Measurements from ENCODE around the gene ZNF705A. TPM values are rescaled to one million over a fixed set of nuclear protein-coding genes. Genes with fewer than 3 reads are reported as not detected.
"Not testable (repeated sequence)": the region's sequence is repeated elsewhere in the genome, so short reads cannot be mapped to it uniquely, and the experiment has no call there.

The ZNF705A gene
- not detected for total RNA-seq

- peaks cover 18% of the 10 kb centered on the region for H3K4me1 Mint-ChIP-seq
- H3K27ac Mint-ChIP-seq: no peak within 1 kb of the TSS
- ATAC-seq (ENCODE audit: low read depth): no peak
- no peak for DNase-seq
- H3K36me3 Mint-ChIP-seq: peaks cover 2% of the 10 kb centered on the region
- peaks cover 51% of the 10 kb centered on the region for H3K27me3 Mint-ChIP-seq
- no peaks in the 10 kb centered on the region for H3K9me3 Mint-ChIP-seq
- POLR2A ChIA-PET: no interaction called here
- no peak within 1 kb of the TSS for H3K4me3 Mint-ChIP-seq
Measured at GRCh38 chr12:8156845-8157244, at the start of gene ZNF705A. ZNF705A (plus strand) TSS chr12:8157015; CDS start chr12:8172626, 15,611 bp downstream.

GRCh38 chr12:8108808-8109398, 47.9 kb upstream of the ZNF705A start:
- Mint-ChIP-seq H3K36me3 (peaks cover 18% of the 10 kb centered on the region), H3K4me3 (no peak overlapping the region)

DNA sequence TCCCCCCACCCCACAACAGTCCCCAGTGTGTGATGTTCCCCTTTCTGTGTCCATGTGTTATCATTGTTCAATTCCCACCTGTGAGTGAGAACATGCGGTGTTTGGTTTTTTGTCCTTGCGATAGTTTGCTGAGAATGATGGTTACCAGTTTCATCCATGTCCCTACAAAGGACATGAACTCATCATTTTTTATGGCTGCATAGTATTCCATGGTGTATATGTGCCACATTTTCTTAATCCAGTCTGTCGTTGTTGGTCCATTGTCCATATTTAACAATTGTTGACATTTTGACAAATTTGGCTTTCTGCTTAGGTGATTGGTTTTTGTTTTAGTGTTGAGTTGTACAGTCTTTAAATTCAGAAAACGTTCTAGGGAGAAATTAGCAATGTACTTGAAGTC, 43.7 kb upstream of the ZNF705A start:
- POLR2A ChIA-PET; H3K4me1 Mint-ChIP-seq; H3K4me3 Mint-ChIP-seq; H3K36me3 Mint-ChIP-seq; H3K27ac Mint-ChIP-seq; ATAC-seq (ENCODE audit: low read depth); DNase-seq; H3K27me3 Mint-ChIP-seq; H3K9me3 Mint-ChIP-seq: not testable (repeated sequence)

More at GRCh38 chr12:8108808-8109398, 47.9 kb upstream of the ZNF705A start:
- Mint-ChIP-seq H3K9me3 (no peaks in the 10 kb centered on the region), H3K27me3 (no peaks in the 10 kb centered on the region), H3K27ac (no peak overlapping the region), H3K4me1 (peaks cover 1% of the 10 kb centered on the region)
- ATAC-seq (ENCODE audit: low read depth): peak; percentile 66
- DNase-seq: peak; percentile 71
- POLR2A ChIA-PET: interaction anchor here (0.6 to 0.9 kb wide), 2 partner anchors 73 to 507 kb away, joined by 3 read pairs; no protein-coding TSS in a partner anchor

DNA sequence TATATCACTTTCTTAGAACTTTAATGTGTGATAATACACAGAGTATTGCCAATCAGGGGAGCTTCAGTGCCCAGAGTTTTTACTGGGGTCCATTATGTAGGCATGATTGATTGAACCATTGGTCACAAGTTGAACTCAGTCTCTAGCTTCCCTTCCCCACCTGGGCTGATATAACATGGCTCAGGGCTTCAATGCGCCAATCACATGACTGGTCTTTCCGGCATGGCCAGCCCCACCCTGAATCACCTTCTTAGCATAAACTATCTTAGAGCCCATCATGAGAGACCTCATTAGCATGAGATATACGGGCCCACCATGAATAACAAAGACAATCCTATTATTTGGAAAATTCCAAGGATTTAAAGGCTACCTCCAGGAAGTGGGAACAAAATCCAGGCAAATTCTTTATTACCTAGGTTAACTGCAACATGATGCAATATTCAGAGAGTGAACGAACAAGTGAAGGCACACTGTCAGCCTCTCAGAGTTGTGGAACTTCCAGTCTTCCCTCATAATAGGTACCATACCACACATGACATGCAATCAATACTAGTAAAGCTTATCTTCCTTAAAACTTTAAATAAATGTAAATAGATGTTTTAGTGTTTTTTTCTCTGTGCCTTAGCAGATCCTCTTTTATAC, 36.6 kb upstream of the ZNF705A start:
- Mint-ChIP-seq H3K36me3 (peaks cover 9% of the 10 kb centered on the region), H3K27ac (no peak overlapping the region), H3K9me3 (no peaks in the 10 kb centered on the region), H3K27me3 (no peaks in the 10 kb centered on the region), H3K4me1 (peaks cover 3% of the 10 kb centered on the region), H3K4me3 (no peak overlapping the region)
- POLR2A ChIA-PET: no interaction called here
- DNase-seq: no peak
- ATAC-seq (ENCODE audit: low read depth): no peak

- Mint-ChIP-seq H3K4me3 (no peak within 1 kb of the TSS), H3K9me3 (no peaks in the 10 kb centered on the region), H3K27ac (no peak within 1 kb of the TSS), H3K36me3 (peaks cover 9% of the 10 kb centered on the region), H3K27me3 (no peaks in the 10 kb centered on the region), H3K4me1 (peaks cover 12% of the 10 kb centered on the region)
- POLR2A ChIA-PET: no interaction called here
- ATAC-seq (ENCODE audit: low read depth) (no peak), DNase-seq (no peak)
Measured at GRCh38 chr12:8123124-8123912, 33.5 kb upstream of the ZNF705A start, which contains the start of gene CLEC4A. CLEC4A (plus strand) TSS chr12:8123617; CDS start chr12:8123879, 262 bp downstream.

DNA sequence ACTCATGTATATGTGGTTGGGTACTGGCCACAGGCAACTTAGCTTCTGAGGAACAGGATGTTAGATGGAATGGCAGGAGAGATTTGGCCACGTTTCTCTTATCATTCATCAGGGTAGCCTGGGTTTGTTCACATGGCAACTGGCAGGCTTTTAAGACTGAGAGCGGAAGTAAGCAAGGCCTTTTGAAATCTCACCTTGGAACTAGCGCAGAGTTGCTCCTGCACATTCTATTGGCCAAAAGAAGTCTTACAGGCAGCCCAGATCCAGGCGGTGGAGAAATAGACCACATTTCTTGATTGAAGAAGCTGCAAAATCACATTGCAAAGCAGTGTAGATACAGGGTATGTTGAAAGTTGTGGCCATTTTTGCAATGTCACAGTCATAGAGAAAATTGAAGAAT, 29.7 kb upstream of the ZNF705A start:
- DNase-seq: no peak
- Mint-ChIP-seq H3K27me3 (no peaks in the 10 kb centered on the region), H3K27ac (no peak overlapping the region), H3K4me1 (peaks cover 12% of the 10 kb centered on the region), H3K36me3 (peaks cover 8% of the 10 kb centered on the region), H3K9me3 (no peaks in the 10 kb centered on the region), H3K4me3 (no peak overlapping the region)
- POLR2A ChIA-PET: no interaction called here
- peak; percentile 83 for ATAC-seq (ENCODE audit: low read depth)

- H3K4me3 Mint-ChIP-seq; H3K9me3 Mint-ChIP-seq; H3K27ac Mint-ChIP-seq; H3K36me3 Mint-ChIP-seq; DNase-seq; H3K27me3 Mint-ChIP-seq; ATAC-seq (ENCODE audit: low read depth); H3K4me1 Mint-ChIP-seq; POLR2A ChIA-PET: not testable (repeated sequence)
Measured at GRCh38 chr12:8133636-8134397, 23.0 kb upstream of the ZNF705A start.

DNA sequence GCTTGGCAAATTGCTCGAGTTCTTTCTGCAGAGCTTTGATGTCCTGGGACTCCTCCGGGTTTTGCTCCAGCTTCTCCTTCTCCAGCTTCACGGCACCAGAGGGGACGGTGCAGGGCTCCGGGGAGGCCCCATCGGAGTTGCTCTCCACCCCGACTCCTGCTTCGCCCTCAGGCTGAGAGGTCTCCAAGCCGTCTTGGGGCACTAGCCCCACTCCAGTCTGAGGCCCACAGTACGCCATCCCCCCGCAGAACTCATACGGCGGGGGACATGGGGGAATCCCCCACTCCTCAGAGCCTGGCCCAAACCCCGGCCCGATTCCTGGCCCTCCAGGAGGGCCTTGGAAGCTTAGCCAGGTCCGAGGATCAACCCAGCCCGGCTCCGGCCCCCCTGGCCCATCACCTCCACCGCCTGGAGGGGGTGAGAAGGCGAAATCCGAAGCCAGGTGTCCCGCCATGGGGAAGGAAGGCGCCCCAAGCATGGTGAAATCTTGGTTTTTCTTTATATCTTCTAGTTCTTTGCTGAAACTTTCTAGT, 22.4 kb upstream of the ZNF705A start:
- H3K36me3 Mint-ChIP-seq; H3K27ac Mint-ChIP-seq; ATAC-seq (ENCODE audit: low read depth); H3K4me3 Mint-ChIP-seq; POLR2A ChIA-PET; H3K4me1 Mint-ChIP-seq; H3K9me3 Mint-ChIP-seq; H3K27me3 Mint-ChIP-seq; DNase-seq: not testable (repeated sequence)

DNA sequence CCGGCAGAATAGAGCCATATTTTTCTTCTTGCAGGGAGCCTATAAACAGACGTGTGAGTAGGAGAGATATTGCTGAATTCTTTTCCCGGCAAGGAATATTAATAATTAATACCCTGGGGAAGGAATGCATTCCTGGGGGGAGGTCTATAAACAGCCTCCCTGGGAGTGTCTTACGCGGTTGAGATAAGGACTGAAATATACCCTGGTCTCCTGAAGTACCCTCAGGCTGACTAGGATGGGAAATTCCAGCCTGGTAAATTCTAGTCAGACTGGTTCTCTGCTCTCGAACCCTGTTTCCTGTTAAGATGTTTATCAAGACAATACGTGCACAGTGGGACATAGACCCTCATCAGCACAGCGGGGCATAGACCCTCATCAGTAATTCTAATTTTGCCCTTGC, 15.2 kb upstream of the ZNF705A start:
- POLR2A ChIA-PET; H3K27ac Mint-ChIP-seq; ATAC-seq (ENCODE audit: low read depth); H3K27me3 Mint-ChIP-seq; H3K4me3 Mint-ChIP-seq; DNase-seq; H3K9me3 Mint-ChIP-seq; H3K4me1 Mint-ChIP-seq: not testable (repeated sequence)
- H3K36me3 Mint-ChIP-seq: peaks cover 11% of the 10 kb centered on the region

DNA sequence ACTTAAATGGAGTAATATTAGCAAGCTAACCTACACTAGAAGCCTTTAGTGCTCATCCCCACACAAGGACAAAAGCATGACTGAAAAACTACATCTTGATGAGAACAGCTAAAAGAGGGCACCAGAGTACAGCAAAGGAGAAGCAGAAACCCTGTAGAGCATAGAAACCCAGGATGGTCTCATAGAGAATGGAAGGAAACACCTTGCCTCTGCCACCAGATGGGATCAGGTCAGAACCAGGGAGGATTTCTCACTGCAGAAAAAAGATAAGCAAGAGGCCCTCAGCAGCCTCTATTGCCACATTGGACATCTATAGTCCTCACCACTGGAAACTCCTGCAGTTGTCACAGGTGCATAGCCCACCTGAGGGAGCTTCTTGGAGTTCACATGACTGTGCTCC, 13.6 kb upstream of the ZNF705A start:
- no peaks in the 10 kb centered on the region for H3K9me3 Mint-ChIP-seq

GRCh38 chr12:8145754-8146441, 10.9 kb upstream of the ZNF705A start:
- ATAC-seq (ENCODE audit: low read depth) (no peak), DNase-seq (no peak)
- H3K4me1 Mint-ChIP-seq: no peaks in the 10 kb centered on the region
- H3K9me3 Mint-ChIP-seq: peaks cover 2% of the 10 kb centered on the region
- H3K27ac Mint-ChIP-seq: no peak overlapping the region
- POLR2A ChIA-PET: no interaction called here
- H3K27me3 Mint-ChIP-seq: peaks cover 25% of the 10 kb centered on the region
- peaks cover 4% of the 10 kb centered on the region for H3K36me3 Mint-ChIP-seq
- no peak overlapping the region for H3K4me3 Mint-ChIP-seq

More for the DNA sequence above, 13.6 kb upstream of the ZNF705A start:
- Mint-ChIP-seq H3K4me1 (no peaks in the 10 kb centered on the region), H3K4me3 (no peak overlapping the region), H3K27ac (no peak overlapping the region), H3K27me3 (peaks cover 4% of the 10 kb centered on the region), H3K36me3 (peaks cover 8% of the 10 kb centered on the region)
- POLR2A ChIA-PET: no interaction called here
- DNase-seq (no peak), ATAC-seq (ENCODE audit: low read depth) (no peak)

- peaks cover 4% of the 10 kb centered on the region for H3K36me3 Mint-ChIP-seq
- H3K27me3 Mint-ChIP-seq: peaks cover 27% of the 10 kb centered on the region
- no peaks in the 10 kb centered on the region for H3K4me1 Mint-ChIP-seq
- peaks cover 2% of the 10 kb centered on the region for H3K9me3 Mint-ChIP-seq
- no peak overlapping the region for H3K4me3 Mint-ChIP-seq
- no peak overlapping the region for H3K27ac Mint-ChIP-seq
- POLR2A ChIA-PET: no interaction called here
- no peak for DNase-seq
- ATAC-seq (ENCODE audit: low read depth): no peak
Measured at GRCh38 chr12:8146442-8146771, 10.4 kb upstream of the ZNF705A start.

DNA sequence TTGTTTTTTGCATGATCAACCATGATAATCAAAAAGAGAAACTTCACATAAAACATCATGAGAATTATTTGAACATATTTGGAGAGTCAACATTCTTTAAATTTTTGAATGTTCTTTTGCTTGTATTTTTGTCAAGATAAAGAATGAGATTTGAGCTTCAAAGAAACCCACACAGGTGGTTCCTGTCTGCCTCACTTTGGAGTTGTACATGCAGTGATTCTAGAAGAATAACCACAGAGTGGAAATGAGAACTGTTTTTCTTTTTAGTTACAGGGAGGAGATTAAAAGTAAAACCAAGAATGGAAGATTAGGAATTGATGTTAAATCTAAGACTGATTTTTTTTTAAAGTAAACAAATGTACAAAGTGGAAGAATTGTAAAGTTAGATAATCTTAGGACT, 2.3 kb upstream of the ZNF705A start:
- no peak for ATAC-seq (ENCODE audit: low read depth)
- POLR2A ChIA-PET: interaction anchor here (1.0 kb wide), 1 partner anchor 27 kb away, joined by 3 read pairs; no protein-coding TSS in a partner anchor

More for the DNA sequence above, 2.3 kb upstream of the ZNF705A start:
- peaks cover 13% of the 10 kb centered on the region for H3K4me1 Mint-ChIP-seq
- peaks cover 55% of the 10 kb centered on the region for H3K27me3 Mint-ChIP-seq
- H3K27ac Mint-ChIP-seq: no peak overlapping the region
- DNase-seq: no peak
- H3K9me3 Mint-ChIP-seq: no peaks in the 10 kb centered on the region
- peaks cover 2% of the 10 kb centered on the region for H3K36me3 Mint-ChIP-seq
- H3K4me3 Mint-ChIP-seq: peak overlapping the region; percentile 2
